ENCODE data around the gene SDHD.

Gene SDHD

GRCh38 chr11:112106070-112106469 is 19.4 kb downstream of the SDHD start:
- DNase-seq: no peak

- DNase-seq: peak; percentile 48
Observed at GRCh38 chr11:112113539-112114457, 27.1 kb downstream of the SDHD start.

- DNase-seq: no peak
Observed at GRCh38 chr11:112114460-112114859, 27.8 kb downstream of the SDHD start.

- DNase-seq: no peak
Observed at GRCh38 chr11:112115386-112115785, 28.7 kb downstream of the SDHD start.

- DNase-seq: peak; percentile 17
Observed at GRCh38 chr11:112118176-112118575, 31.5 kb downstream of the SDHD start.

GRCh38 chr11:112121981-112122615 is 35.4 kb downstream of the SDHD start:
- DNase-seq: no peak

- DNase-seq: no peak
Observed at GRCh38 chr11:112123129-112123528, 36.5 kb downstream of the SDHD start.

GRCh38 chr11:112127056-112127455 is 40.4 kb downstream of the SDHD start:
- DNase-seq: no peak

- peak; percentile 24 for DNase-seq
Observed at GRCh38 chr11:112128483-112129121, 41.9 kb downstream of the SDHD start.

- no peak for DNase-seq
Observed at GRCh38 chr11:112129656-112130055, 43.0 kb downstream of the SDHD start.

GRCh38 chr11:112132737-112133136 is 46.1 kb downstream of the SDHD start:
- DNase-seq: no peak

GRCh38 chr11:112134473-112134872 is 47.8 kb downstream of the SDHD start:
- no peak for DNase-seq

- DNase-seq: no peak
Observed at GRCh38 chr11:112143597-112143996, 56.9 kb downstream of the SDHD start.
